Activated CD4-positive, alpha-beta T cell treated with anti-CD3 and anti-CD28 coated beads, Interleukin-2, amount 10 ng/mL, durations not matched to agents 7 days and 5 days (primary cell): ENCODE data around the gene CETP. TPM values are rescaled to one million over a fixed set of nuclear protein-coding genes. Genes with fewer than 3 reads are reported as not detected.

Experiments used
- CTCF ChIA-PET: fragments of 350-600 bp; sonication (Branson Sonifier 250); formaldehyde crosslinking; loops from one replicate; lab custom pipeline; 2021; ENCODE audit warnings: antibody characterized with exemption; lab: Charles Lee
- POLR2A ChIA-PET: fragments of 350-600 bp; sonication (Branson Sonifier 250); formaldehyde crosslinking; loops from one replicate; lab custom pipeline; 2021; ENCODE audit warnings: antibody characterized with exemption; lab: Charles Lee
- DNase-seq: peaks from one replicate; pipeline ENCODE4 v3.0.0-alpha.2; 2020
- H3K27ac Mint-ChIP-seq: one replicate; pipeline ENCODE4 v1.8.0; 2021; ENCODE audit warnings: mild to moderate bottlenecking, moderate library complexity, mixed read lengths
- H3K27me3 Mint-ChIP-seq: one replicate; pipeline ENCODE4 v1.8.0; 2021; ENCODE audit warnings: mixed read lengths
- H3K36me3 Mint-ChIP-seq: one replicate; pipeline ENCODE4 v1.8.0; 2021; ENCODE audit warnings: low read depth, mixed read lengths
- H3K4me1 Mint-ChIP-seq: one replicate; pipeline ENCODE4 v1.8.0; 2021; ENCODE audit warnings: mixed read lengths
- H3K4me3 Mint-ChIP-seq: one replicate; pipeline ENCODE4 v1.8.0; 2021; ENCODE audit warnings: mild to moderate bottlenecking, moderate library complexity, mixed read lengths
- H3K9me3 Mint-ChIP-seq: one replicate; pipeline ENCODE4 v1.8.0; 2021; ENCODE audit warnings: mixed read lengths
- total RNA-seq, 2 experiments: library from RNA; stranded (reverse); gene quantifications; one replicate each; pipeline ENCODE4 v1.2.3, GENCODE V29; 2021

Gene CETP
- total RNA-seq, 2 experiments from 2014 or later, result not detected

DNA sequence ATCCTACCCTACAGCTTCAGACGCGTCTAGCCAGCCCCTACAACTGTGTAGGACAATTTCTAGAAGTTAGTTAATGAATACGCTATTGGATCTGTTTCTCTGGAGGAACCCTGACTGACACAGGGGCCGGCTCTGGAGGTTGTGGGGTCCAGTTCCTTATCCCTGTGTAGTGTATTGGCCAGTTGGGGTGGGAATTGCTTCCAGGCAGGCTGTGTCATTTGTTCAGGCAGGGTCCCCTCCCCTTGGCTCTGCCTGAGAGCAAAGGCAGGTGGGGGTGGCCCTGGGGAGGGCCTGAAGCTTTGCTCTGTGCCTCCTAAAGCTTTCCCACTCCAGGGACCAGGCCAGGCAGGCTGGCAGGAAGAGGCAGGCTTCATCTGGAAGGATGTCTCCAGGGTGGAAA is 11.7 kb upstream of the CETP start:
- Mint-ChIP-seq H3K4me1 (peaks cover 19% of the 10 kb centered on the region), H3K27me3 (no peaks in the 10 kb centered on the region), H3K9me3 (no peaks in the 10 kb centered on the region), H3K27ac (no peak overlapping the region), H3K4me3 (no peak overlapping the region), H3K36me3 (peaks cover 8% of the 10 kb centered on the region)
- CTCF ChIA-PET, result interaction anchor here (0.9 to 3.2 kb wide), 3 partner anchors 13 to 17 kb away, joined by 4 to 18 read pairs (median 4); no protein-coding TSS in a partner anchor
- DNase-seq, result no peak
- POLR2A ChIA-PET, result no interaction called here

DNA sequence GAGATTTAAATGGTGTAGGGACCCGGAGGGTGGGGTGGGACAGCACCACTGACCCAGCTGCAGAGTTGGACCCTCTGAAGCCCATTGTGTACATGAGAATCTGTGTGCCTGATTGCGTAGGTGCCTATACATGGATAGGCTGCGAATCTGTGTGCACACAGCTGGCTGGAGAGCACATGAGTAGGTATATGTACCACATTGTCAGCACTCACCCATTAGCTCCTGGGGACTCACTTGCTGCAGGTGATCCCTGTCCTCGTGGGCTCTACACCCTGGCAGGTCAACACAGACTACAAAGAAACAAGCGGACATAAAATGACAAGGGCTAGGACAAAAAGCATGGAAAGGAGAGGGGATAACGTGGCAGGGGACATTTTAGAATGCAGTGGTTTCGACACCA is 11.3 kb upstream of the CETP start:
- Mint-ChIP-seq H3K4me1 (peaks cover 18% of the 10 kb centered on the region), H3K36me3 (peaks cover 8% of the 10 kb centered on the region), H3K4me3 (no peak overlapping the region), H3K27ac (no peak overlapping the region), H3K9me3 (no peaks in the 10 kb centered on the region), H3K27me3 (no peaks in the 10 kb centered on the region)
- CTCF ChIA-PET, result interaction anchor here (0.9 to 3.2 kb wide), 9 partner anchors 12 to 164 kb away, joined by 3 to 18 read pairs (median 4); no protein-coding TSS in a partner anchor
- DNase-seq, result no peak
- POLR2A ChIA-PET, result interaction anchor here (0.9 kb wide), 1 partner anchor 19 kb away, joined by 3 read pairs; the partner anchor contains the start of gene HERPUD1

DNA sequence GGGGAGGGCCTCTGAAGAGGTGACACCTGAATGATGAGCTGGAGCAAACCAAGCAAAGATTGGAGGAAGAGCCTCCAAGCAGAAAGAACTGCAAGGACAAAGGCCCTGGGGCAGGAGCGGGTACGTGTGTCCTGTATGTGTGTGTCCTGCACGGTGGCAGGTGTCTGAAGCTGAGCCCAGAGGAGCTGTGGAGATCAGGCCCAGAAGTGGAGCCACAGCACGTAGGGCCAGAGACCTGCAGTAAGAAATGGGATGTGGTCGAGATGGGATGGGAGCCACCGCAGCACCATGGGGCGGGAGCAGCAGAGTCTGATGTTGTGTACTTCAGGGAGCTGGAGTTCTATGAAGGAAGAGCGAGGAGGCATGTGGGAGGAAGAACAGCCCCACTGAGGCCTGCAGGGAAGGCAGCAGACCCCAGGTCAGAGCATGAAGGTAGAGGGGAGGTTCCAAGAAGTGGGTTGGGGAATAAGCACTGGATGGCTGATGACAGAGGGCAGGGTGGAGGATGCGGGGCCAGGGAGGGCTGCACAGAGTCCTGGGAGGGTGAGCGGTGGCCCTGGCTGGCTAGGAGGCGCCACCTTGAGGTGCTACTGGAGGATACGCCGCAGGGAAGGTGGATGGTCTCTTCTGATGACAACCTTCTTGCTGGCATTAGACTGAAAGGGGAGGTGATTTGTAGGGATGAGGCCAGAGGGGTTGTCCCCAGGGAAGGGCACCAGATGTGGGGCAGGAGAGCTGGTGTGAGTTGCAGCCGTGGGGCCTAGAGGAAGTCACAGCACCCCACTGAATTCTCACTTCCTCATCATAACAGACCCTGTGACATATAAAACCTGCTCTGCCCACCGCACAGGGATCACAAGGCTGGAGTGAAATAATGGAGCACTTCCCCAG is 10.6 kb upstream of the CETP start:
- H3K4me1 Mint-ChIP-seq, result peaks cover 18% of the 10 kb centered on the region
- H3K36me3 Mint-ChIP-seq, result peaks cover 8% of the 10 kb centered on the region
- H3K9me3 Mint-ChIP-seq, result no peaks in the 10 kb centered on the region
- H3K27me3 Mint-ChIP-seq, result no peaks in the 10 kb centered on the region
- ChIA-PET POLR2A (interaction anchor here (0.9 kb wide), 1 partner anchor 20 kb away, joined by 3 read pairs; the partner anchor contains the start of gene HERPUD1), CTCF (interaction anchor here (0.6 to 3.2 kb wide), 13 partner anchors 9 to 244 kb away, joined by 3 to 18 read pairs (median 4); partner anchors contain the start of gene NLRC5)
- no peak overlapping the region for H3K27ac Mint-ChIP-seq
- H3K4me3 Mint-ChIP-seq, result no peak overlapping the region
- peak; percentile 64 for DNase-seq

DNA sequence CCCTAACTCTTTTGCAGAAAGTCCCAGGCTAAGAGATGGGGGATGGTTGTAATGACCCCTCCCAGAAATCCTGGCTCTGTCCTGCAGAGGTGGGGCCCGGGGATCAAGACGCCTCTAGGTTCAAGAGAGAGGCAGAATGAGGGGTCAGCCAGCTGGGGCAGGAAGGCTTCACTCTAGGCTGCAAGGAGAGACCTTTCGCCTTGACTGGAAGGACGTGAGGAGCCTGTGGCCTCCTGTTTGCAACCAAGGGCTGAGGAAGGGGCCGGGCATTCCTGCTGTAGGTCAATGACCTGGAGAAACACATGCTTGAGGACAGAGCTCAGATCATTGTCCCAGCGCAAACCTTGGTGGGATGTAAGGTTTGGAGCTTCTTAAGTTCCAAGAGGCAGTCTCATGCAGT is 8.7 kb upstream of the CETP start:
- H3K4me1 Mint-ChIP-seq, result peaks cover 14% of the 10 kb centered on the region
- H3K27ac Mint-ChIP-seq, result no peak overlapping the region
- H3K4me3 Mint-ChIP-seq, result no peak overlapping the region

DNA sequence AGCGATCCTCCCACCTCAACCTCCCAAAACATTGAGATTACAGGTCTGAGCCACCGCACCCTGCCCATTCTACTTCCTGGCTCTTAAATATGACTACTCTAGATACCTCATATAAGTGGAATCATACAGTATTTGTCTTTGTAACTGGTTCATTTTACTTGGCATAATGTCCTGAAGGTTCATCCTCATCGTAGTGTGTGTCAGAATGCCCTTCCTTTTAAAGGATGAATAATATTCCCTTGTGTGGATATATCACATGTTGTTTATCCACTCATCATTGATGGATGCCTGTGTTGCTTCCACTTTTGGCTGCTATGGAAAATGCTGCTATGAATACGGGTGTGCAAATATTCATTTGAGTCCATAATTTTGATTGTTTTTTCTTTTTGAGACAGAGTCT is 5.7 kb upstream of the CETP start:
- Mint-ChIP-seq H3K27me3 (peaks cover 3% of the 10 kb centered on the region), H3K27ac (no peak overlapping the region), H3K4me3 (no peak overlapping the region), H3K9me3 (no peaks in the 10 kb centered on the region), H3K4me1 (peaks cover 5% of the 10 kb centered on the region), H3K36me3 (no peaks in the 10 kb centered on the region)
- CTCF ChIA-PET, result interaction anchor here (1.0 to 3.5 kb wide), 3 partner anchors 8 to 15 kb away, joined by 3 to 9 read pairs (median 5); no protein-coding TSS in a partner anchor
- POLR2A ChIA-PET, result no interaction called here
- DNase-seq, result no peak

More for the DNA sequence above, 8.7 kb upstream of the CETP start:
- Mint-ChIP-seq H3K27me3 (no peaks in the 10 kb centered on the region), H3K9me3 (no peaks in the 10 kb centered on the region), H3K36me3 (peaks cover 3% of the 10 kb centered on the region)
- no peak for DNase-seq
- ChIA-PET POLR2A (no interaction called here), CTCF (interaction anchor here (0.5 to 2.3 kb wide), 4 partner anchors 11 to 93 kb away, joined by 3 to 8 read pairs (median 4); no protein-coding TSS in a partner anchor)

DNA sequence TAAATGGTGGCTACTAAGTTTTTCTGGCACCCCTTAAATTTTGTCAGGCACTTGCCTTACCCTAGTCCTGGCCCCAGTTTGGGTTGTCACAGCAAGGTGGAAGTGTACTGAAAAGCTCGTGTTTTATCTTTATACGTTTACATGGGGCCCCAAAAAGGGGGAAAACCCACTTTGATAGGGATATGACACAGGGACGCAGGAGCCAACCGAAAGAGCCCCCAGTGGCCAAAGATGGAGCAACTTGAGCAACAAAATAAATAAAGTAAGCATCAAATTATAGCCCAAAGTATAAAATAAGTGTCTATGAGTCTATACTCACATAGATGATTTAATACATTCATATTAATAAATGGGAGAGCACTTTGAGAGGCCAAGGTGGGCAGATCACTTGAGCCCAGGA is 5.0 kb upstream of the CETP start:
- H3K4me1 Mint-ChIP-seq, result no peaks in the 10 kb centered on the region
- no peak overlapping the region for H3K27ac Mint-ChIP-seq
- no peaks in the 10 kb centered on the region for H3K9me3 Mint-ChIP-seq
- no peaks in the 10 kb centered on the region for H3K36me3 Mint-ChIP-seq
- H3K4me3 Mint-ChIP-seq, result no peak overlapping the region
- DNase-seq, result no peak
- peaks cover 3% of the 10 kb centered on the region for H3K27me3 Mint-ChIP-seq
- CTCF ChIA-PET, result interaction anchor here (1.0 to 3.5 kb wide), 4 partner anchors 9 to 14 kb away, joined by 3 to 9 read pairs (median 4); no protein-coding TSS in a partner anchor
- POLR2A ChIA-PET, result no interaction called here

DNA sequence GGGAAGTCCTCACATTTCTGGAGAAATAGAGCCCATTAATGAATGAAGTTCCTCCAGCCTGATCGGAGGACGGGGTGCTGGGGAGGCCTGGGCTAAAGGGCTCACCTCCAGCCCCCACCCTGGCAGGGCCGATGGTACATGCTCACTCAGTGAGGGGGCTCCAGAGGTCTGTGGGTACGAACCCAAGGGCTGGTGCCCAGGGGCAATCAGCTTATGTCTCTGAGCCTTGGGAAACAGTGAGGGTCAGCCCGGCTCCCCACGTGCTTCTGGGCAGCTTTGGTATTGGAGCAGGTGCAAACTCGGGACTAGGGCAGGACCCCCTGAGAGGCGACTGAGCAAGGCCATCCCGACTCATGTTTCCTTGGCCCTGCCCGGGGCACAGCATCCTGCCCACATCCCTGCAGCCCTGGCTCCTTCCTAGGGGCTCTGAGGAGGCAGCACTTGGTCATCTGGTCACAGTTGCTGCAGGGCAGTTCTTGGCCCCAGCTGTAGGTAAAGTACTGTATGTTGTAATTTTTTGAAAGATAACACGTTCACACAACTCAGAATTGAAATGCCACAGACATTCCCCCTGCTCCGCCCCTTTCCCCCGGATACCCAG is 969 bp upstream of the CETP start:
- no peaks in the 10 kb centered on the region for H3K36me3 Mint-ChIP-seq
- ChIA-PET POLR2A (no interaction called here), CTCF (no interaction called here)
- no peak overlapping the region for H3K4me3 Mint-ChIP-seq
- H3K27me3 Mint-ChIP-seq, result peaks cover 3% of the 10 kb centered on the region
- H3K9me3 Mint-ChIP-seq, result no peaks in the 10 kb centered on the region
- peaks cover 14% of the 10 kb centered on the region for H3K4me1 Mint-ChIP-seq
- no peak for DNase-seq
- H3K27ac Mint-ChIP-seq, result no peak overlapping the region

DNA sequence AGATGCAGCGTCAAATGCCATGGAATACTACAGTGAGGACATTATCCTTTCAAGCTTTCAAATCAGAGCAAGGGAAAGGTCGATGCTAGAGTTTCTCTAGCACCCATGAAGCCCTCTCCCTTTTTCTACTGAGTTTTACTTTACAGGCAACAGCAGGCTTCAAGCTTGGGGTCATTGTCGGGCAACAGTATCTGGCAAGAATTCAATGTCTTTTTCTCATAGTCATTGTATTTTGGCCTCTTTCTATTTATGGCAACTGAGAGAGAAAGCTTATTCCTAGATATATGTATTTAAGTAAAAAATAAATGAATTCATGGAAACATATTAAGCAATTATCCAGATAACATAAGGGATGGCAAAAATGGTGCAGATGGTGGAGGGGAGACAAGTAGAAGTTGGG is 364 bp upstream of the CETP start:
- no peaks in the 10 kb centered on the region for H3K36me3 Mint-ChIP-seq
- DNase-seq, result no peak
- ChIA-PET POLR2A (no interaction called here), CTCF (interaction anchor here (8.8 kb wide), 1 partner anchor 14 kb away, joined by 77 read pairs; no protein-coding TSS in a partner anchor)
- peaks cover 20% of the 10 kb centered on the region for H3K4me1 Mint-ChIP-seq
- no peaks in the 10 kb centered on the region for H3K9me3 Mint-ChIP-seq
- H3K27ac Mint-ChIP-seq, result no peak overlapping the region
- H3K27me3 Mint-ChIP-seq, result peaks cover 3% of the 10 kb centered on the region
- no peak overlapping the region for H3K4me3 Mint-ChIP-seq

DNA sequence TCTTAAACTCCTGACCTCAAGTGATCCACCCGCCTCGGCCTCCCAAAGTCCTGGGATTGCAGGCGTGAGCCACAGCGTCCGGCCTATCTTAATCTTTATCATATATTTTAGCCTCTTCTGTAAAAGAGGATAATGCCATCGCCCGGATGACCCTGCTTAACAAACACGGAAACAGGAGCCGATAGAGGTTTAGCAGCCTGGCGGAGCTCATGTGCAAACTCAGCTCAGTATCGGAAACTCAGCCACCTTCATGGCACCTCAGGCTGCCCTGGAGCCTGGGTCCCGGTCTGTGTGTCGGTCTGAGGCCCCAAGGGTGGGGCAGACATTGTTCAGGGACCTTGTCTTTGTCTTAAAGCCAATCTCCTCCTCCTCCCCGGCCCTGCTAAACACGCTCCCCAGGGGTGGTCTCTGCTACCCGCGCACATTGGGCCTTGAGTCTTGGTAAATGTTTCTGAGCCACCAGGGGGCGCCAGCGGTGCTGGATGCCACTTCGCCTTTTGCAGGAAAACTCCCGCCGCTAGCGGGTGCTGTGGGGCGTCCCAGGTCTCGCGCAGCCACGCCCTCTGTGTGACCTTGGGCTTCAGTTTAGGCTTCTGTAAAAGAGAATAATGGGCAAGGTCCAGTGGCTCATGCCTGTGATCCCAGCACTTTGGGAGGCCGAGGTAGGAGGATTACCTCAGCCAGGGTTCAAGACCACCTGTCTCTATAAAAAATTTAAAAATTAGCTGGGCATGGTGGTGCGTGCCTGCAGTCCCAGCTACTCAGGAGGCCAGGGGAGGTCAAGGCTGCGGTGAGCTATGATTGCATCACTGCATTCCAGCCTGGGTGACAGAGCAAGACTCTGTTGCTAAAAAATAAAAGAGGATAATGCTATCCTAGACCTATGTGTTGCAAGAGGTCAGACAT is 2.7 kb downstream of the CETP start:
- no peak overlapping the region for H3K27ac Mint-ChIP-seq
- no peak overlapping the region for H3K4me3 Mint-ChIP-seq
- peaks cover 20% of the 10 kb centered on the region for H3K4me1 Mint-ChIP-seq
- no peaks in the 10 kb centered on the region for H3K36me3 Mint-ChIP-seq
- no peaks in the 10 kb centered on the region for H3K9me3 Mint-ChIP-seq
- ChIA-PET CTCF (interaction anchor here (0.6 to 12.8 kb wide), 39 partner anchors 7 to 461 kb away, joined by 3 to 123 read pairs (median 3); partner anchors contain the start of genes HERPUD1 and NLRC5), POLR2A (interaction anchor here (0.6 kb wide), 1 partner anchor 10 kb away, joined by 3 read pairs; no protein-coding TSS in a partner anchor)
- peaks cover 3% of the 10 kb centered on the region for H3K27me3 Mint-ChIP-seq
- DNase-seq, result peak; percentile 96

DNA sequence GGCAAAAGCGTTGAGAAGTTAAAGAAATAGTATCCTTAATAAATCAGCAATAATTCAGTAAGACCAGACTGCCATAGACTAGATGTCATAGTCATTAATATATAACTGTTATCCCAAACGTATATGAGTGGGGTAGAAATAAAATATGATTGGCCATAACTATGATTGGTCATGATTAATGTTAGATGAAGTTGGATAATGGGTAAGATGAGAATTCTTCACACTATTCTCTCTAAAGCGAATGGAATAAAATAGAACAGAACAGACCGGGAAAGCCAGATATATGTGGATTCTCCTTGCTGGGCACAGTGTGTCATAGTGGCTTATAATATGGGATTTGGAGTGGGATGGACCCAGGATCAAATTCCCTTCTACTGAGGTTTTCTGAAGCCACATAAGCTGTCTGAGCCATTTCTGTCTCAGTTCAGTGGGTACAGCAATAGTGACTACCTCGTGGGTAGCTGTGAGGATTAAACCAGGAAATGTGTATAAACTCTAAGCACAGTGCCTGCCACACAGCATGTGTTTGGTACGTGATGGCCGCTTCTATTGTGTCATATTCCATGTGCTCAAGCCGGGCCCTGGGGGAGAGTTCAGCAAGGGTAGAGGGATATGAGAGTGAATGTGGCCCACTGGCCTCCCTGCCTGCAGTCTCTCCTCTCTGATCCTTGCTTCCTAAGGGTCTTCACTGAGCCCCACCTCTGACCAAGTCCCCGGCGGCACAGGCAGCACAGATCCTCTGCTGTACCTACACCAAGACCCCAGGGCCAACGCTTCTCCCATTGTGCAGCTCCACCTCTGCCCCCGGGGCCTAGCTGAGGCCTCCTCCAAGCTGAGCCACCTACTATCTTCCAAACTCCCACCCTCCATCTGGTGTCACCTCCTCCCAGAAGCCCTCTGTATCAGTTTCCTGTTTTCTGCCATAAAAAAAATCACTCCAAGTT is 3.7 kb downstream of the CETP start:
- Mint-ChIP-seq H3K9me3 (no peaks in the 10 kb centered on the region), H3K27me3 (no peaks in the 10 kb centered on the region), H3K4me1 (peaks cover 20% of the 10 kb centered on the region), H3K36me3 (no peaks in the 10 kb centered on the region), H3K4me3 (no peak overlapping the region), H3K27ac (peak overlapping the region; percentile 23)
- no peak for DNase-seq
- POLR2A ChIA-PET, result no interaction called here
- CTCF ChIA-PET, result interaction anchor here (0.6 to 12.8 kb wide), 27 partner anchors 8 to 294 kb away, joined by 3 to 123 read pairs (median 4); partner anchors contain the start of genes HERPUD1 and NLRC5

DNA sequence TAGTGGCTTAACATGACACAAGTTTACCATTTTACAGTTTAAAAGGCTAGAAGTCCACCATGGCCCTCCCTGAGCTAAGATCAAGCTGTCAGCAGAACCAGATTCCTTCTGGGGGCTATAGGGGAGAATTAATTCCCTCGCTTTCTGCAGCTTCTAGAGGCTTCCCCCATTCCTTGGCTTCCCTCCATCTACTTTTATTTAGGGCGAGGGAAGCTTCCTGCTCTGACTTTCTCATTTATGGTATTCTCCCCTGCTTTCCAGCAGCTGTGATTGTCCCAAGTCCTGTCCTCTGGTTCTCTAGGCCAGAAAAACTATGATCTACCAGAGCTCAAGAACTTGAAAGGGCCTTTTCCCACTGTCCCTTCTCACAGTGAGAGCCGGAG is 4.3 kb downstream of the CETP start:
- no peaks in the 10 kb centered on the region for H3K36me3 Mint-ChIP-seq
- no peak overlapping the region for H3K4me3 Mint-ChIP-seq
- CTCF ChIA-PET, result interaction anchor here (0.5 to 12.8 kb wide), 10 partner anchors 10 to 1041 kb away, joined by 3 to 123 read pairs (median 3); partner anchors contain the start of genes HERPUD1 and NLRC5
- H3K4me1 Mint-ChIP-seq, result peaks cover 21% of the 10 kb centered on the region
- no peaks in the 10 kb centered on the region for H3K9me3 Mint-ChIP-seq
- H3K27me3 Mint-ChIP-seq, result no peaks in the 10 kb centered on the region
- peak overlapping the region; percentile 31 for H3K27ac Mint-ChIP-seq
- POLR2A ChIA-PET, result no interaction called here
- no peak for DNase-seq
